ENCODE data around the gene FGF14.

- TF ChIP-seq CTCF (IDR thresholded peaks at IDR 0.05; ENCODE audit: insufficient read depth, low read length, poor library complexity, severe bottlenecking) (no peak), EZH2phosphoT487 (conservative IDR thresholded peaks at IDR 0.05; ENCODE audit: low read length) (no peak)
These were observed 1.1 kb downstream of the FGF14 start for GRCh38 chr13:102400675-102401145.
